HG03039 (cell line): ENCODE measurements around the gene ODAD4.
"Not testable (repeated sequence)": the region's sequence is repeated elsewhere in the genome, so short reads cannot be mapped to it uniquely, and the experiment has no call there.

ENCODE experiments used
- ATAC-seq: cut with Tn5 transposase; IDR thresholded peaks from one replicate; pipeline ENCODE4 v1.9.1; 2021; ENCODE audit warnings: mild to moderate bottlenecking, moderate library complexity; ENCODE audit not compliant: unreplicated experiment

ODAD4 gene

DNA sequence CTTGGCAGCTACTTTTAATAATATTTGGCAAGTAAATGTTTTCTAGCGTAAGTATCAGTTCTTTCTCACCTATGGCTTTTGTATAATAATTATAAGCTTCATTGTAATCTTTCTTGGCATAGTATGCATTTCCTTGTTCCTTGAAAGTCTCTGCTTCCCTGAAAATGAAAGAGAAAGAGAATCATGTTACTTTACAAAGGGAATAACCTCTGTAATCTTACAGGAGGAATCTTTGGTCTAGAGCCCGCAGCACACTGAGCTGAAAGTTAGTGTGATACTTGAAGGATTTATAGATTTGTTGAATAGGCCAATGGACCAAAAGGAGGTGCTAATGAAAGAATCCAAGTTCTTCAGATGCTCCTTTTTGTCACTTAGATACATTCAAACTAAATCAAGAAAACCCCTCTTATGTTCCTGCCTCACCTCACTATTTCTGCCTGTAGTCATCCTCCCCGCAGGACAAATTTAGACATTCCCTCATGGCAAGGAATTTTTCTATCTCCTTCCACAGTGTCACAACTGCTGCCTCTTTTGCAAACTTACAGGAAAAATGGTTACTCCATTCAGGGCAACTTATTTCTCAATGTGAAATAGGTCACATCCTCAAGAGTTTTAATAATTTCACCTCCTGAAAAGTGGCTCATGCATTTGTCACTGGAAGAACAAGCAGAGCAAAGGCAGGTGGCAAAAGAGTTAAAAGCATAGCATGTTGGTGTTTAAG, 70.2 kb downstream of the ODAD4 start:
- no peak for ATAC-seq

DNA sequence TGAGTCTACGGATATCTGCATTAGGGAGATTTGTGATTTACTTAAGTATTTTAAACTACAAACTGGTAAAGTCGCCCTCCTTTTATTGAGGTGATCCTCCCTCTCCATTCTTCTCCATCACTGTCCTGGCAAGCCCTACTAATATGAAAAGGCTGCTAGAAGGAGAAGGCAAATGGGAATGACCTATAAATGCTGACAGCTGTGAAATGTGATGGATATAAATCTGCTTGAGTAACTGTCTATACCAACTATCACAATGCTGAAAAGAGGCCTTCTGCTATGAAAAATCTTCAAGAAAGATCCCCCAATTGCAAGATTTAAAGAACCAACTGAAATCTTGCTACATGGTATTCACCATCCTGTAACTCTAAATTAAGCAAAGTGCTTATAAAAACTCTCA, 71.3 kb downstream of the ODAD4 start:
- ATAC-seq = no peak

DNA sequence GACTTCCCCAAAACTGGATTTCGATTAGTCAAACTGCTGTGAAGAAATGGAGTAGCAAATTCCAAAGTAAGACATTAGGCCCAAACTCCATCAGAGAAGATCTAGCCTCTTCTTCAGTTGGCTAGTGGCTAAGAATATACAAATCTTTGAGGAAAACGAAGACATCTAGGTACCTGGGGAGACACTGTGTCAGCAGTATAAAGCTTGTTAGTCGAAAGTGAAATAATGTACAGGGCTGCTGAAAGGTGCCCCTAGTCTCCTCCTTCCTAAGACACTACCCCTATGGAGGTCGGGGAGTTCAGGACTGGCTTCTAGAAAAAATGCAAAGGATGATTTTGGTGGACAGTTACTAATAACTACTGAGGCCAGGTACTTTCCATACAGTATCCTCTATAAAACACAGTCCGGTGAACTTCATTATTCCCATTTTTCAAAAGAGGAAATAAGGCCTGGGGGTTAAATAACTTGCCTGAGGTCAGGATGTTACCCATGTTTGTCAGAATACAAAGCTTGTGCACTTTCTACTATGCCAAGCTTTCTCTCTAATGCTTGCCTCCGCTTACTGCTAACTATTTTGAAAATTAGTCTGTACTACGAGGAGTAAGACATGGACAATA, 71.9 kb downstream of the ODAD4 start:
- no peak for ATAC-seq

DNA sequence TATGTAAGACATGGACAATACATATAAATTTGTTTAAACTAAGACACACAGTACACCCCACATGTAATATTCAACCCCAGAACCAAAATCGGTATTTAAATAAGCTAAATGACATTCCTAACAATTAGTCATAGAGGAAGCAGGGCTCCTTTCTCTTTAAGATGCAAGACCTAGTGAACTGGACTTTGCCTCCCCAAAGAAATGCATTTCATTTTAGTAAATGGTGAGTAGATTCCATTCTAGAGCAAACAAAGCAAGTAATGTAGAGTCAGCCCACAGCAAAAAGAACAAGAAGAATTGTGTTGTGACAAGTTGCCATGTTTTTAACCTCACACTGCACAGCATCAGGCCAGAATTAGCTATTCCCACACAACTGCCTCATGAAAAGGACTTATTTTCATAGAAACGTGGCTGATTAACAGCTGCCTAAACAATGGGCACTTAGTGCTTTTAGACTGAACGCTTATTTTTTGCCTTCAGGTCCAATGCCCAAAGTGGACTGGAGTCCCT, 72.4 kb downstream of the ODAD4 start:
- no peak for ATAC-seq

DNA sequence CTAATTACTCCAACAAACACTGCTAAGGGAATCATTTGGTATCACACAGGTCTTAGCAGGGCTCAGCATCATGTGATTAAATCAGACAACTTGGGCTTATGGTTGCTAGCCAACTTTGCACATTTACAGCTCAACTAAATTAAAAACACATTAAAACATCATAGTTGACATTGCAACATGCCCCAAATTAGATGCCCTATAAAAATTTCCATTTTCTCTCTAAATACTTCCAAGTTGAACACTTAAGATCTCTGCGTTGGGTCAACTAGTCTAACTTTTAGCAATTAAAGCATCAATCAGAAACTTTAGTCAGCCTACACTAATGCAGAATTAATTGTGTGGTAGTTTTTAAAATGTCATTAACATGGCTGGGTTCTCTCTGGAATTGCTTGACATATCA, 74.7 kb downstream of the ODAD4 start:
- no peak for ATAC-seq

DNA sequence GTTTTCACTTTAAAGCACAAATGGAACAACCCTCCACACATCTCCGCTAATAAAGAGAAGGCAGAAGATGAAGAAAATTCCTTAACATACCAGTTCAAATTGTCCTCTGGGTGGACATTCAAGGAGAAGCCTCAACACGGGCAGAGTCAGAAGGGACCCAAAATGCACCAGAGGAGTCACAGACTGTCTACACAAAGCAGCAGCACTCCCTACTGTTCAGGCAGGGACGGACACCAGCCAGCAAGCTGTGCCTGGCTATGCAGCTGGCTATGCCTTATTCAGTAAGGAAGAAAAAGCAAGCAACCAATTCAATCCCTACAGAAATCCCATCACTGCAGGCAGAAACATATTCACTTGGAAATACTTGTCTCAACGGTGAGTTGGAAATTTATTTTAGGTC, 78.8 kb downstream of the ODAD4 start:
- no peak for ATAC-seq

DNA sequence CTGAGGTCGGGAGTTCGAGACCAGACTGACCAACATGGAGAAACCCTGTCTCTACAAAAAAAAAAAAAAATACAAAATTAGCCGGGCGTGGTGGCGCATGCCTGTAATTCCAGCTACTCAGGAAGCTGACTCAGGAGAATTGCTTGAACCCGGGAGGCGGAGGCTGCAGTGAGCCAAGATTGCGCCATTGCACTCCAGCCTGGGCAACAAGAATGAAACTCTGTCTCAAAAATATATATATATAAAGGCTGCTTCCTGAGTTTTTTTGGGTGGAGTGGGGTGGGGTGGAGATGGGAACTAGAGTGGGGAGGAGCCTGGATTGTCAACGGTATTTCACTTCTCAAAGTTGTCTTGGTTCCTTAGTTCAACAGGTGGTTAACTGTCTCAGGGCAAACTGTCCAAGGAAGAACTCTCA, 79.9 kb downstream of the ODAD4 start:
- not testable (repeated sequence) for ATAC-seq

DNA sequence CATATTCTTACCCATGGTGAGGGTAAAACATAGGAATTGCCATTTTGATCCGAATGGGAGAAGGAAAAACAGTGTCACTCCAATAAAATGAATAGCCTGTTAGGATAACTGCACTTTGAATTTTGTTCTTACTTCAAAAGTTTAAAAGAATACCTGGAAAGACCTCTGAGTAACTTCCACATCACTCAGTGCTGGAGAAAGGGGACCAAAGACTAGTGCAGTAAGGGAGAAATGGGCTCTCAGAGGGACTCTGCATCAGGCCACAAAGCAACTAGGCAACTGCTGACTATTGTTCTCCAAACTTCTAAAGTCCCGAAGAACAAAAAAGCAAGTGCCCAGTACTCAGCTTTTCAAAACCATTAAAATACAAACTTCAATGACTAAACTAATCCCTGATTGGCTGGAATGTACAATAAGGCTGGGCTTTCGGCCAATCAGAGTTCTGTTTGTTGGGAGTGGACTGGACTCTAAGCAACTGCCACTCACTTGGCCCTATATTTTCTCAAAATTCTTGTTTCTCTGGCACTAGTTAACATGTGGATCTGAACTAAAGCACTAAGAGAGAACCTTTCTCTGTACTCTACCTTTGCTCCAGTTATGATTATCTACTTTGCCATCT, 80.6 kb downstream of the ODAD4 start:
- ATAC-seq = no peak

DNA sequence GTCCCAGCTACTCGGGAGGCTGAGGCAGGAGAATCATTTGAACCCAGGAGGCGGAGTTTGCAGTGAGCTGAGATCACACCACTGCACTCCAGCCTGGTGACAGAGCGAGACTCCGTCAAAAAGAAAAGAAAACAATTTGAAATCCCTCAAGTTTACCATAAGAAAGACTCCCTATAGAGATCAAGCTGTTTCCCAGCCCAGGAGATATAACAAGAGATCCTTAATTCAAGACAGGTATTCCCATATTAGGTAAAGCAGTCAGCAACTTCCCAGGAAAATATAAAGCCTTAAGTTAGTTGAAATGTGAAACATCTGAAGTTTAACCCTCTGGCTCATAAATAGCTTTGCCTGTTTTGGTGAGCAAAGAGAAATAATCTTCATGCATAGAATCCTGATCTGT, 81.9 kb downstream of the ODAD4 start:
- not testable (repeated sequence) for ATAC-seq

DNA sequence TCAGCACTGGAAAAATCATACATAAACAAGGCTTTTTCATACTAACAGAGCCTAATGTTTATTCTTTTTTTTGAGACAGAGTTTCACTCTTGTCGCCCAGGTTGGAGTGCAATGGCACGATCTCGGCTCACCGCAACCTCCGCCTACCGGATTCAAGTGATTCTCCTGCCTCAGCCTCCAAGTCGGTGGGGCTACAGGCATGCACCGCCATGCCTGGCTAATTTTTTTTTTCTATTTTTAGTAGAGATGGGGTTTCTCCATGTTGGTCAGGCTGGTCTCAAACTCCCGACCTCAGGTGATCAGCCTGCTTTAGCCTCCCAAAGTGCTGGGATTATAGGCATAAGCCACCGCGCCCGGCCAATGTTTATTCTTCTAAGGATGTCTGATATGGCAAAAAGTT, 83.3 kb downstream of the ODAD4 start:
- ATAC-seq = not testable (repeated sequence)
